COLO668 (cell line): Measurements from ENCODE around the gene SFT2D2.
"Not testable (repeated sequence)": the region's sequence is repeated elsewhere in the genome, so short reads cannot be mapped to it uniquely, and the experiment has no call there.

Experiments used
- DNase-seq: peaks from one replicate; lab custom pipeline; 2025; ENCODE audit not compliant: unreplicated experiment; lab: John Stamatoyannopoulos, UW

Gene SFT2D2

DNA sequence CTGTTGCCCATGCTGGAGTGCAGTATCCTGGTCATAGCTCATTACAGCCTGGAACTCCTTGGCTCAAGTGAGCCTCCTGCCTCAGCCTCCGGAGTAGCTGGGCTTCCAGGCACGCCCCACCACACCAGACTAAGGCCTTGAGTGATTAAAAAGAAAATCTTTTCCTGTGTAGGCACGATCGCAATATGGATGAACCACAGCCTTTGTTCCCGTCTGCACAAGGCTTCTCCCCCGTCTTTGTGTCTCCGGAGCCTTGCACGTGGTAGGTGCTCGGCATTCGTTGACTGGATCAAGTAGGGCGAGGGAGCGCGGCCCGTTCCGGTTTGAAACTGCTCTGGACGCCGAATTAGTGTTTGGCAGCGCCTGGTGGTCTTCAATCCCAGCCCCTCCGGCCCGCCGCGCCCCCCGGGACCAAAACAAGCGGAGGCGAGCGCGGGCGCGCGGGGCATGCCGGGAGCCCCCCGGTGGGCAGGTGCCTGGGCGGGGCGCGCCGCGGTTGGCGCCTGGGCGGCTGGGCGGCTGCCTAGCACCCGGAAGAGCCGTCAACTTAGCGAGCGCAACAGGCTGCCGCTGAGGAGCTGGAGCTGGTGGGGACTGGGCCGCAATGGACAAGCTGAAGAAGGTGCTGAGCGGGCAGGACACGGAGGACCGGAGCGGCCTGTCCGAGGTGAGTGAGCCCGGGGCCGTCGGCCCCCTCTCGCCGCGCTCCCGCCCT, at the start of gene SFT2D2:
Gene SFT2D2, plus strand, starts transcription at position 529 of the 715 bp plus-strand sequence. Its CDS starts 76 bp downstream, at position 605.
- peak; percentile 93 for DNase-seq

DNA sequence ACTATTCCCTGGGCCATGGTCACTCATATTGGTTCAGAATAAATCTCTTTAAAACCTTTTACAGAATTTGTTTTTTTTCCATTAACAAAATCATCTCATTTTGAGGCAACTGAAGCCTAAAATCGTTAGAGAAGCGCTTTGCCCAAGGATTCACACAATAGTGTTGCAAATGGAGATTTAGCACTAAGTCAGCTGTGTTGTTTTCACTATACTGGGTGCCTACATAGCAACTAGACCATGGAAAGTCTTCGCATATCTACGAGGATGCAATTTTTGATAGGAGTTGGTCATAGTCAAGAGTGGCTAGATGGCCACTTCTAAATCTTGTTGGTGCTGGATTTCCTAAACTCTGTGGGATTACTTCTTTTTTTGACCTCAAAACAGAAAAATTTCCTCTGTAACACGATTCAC, 47.6 kb upstream of the SFT2D2 start:
- DNase-seq = no peak

DNA sequence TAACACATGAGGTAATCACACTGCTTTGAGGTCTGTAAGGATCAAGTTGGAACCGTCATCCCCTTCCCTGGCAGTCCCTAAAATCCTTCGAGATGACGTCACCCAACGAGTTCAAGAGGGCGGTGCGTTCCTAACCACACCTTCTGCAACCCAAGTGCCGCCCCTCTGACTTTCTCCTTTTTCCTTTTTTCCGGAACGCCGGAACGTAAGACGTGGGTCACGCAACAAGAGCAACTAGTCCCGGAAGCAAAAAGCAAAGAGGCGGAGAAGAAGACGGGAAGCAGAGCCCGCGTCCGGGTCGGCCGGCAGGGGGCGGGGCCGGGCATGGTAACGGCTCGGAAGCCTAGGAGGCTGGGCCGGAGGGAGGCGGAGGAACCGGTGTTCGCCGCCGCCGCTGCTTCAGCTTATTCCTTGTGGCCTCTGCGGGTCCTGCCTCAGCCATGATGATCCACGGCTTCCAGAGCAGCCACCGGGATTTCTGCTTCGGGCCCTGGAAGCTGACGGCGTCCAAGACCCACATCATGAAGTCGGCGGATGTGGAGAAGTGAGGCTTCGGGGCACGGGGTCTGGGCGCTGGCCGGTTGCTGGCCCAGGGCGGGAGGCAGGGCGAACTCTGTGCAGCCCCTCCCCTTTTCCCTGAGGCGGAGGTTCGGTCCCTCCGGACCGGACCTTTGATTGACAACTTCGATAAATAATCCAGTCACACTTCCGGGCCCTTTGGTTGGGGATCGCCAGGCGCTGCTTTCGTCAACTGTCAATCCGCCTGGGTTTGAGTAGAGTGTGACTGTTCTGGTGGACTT, 47.0 kb upstream of the SFT2D2 start, which contains the start of gene TIPRL:
Gene TIPRL, plus strand, starts transcription at position 325 of the 800 bp plus-strand sequence. Its CDS starts 116 bp downstream, at position 441.
- DNase-seq = peak; percentile 97

DNA sequence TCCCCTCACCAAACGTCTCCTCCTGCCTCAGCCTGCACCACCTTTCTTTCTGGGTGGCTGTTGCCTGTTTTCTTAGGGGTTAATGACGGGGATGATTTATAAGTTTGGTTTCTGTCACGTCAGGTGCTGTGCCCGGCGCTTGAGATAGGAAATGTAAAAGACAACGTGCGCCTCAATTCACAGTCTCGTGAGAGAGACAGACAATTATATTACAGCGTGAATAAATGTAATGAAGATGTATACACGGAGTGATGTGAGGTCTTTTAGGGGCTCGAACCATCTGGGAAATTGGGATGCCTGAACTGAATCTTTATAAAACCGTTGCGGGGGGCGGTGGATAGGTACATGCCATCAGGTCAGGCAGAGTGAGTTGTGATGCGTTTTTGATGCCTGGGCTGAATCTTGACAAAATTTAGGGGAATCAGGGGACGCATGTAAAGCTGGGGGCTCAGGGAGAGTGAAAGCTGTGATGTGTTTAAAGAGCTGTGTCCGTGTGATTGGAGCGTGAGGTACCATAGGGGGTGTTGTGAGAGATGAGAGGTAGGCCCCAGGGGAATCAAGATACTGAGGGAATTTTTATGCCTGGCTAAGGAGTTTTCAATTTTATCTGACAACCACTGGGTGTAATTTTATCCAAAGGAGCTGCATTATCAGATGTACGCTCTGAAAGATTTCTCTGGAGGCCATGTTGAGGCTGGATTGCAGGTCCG, 46.2 kb upstream of the SFT2D2 start:
- DNase-seq = peak; percentile 44

DNA sequence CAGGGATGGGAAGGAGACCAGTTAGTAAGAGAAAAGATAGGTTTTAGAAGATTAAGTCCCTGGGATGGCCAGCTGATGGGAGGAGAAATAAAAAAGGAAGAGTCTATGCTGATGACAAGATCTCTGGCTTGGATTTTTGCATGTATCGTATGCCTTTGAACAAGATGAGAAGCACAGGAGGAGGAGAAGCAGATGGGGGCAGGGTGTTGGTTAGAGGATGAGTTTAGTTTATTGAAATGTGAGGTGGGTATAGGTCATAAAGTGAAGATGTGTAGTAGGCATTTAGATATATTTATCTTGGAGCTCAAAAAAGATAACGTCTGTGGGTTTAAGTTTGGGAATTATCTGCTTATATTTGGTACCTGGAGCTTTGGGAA, 45.7 kb upstream of the SFT2D2 start:
- DNase-seq = no peak

DNA sequence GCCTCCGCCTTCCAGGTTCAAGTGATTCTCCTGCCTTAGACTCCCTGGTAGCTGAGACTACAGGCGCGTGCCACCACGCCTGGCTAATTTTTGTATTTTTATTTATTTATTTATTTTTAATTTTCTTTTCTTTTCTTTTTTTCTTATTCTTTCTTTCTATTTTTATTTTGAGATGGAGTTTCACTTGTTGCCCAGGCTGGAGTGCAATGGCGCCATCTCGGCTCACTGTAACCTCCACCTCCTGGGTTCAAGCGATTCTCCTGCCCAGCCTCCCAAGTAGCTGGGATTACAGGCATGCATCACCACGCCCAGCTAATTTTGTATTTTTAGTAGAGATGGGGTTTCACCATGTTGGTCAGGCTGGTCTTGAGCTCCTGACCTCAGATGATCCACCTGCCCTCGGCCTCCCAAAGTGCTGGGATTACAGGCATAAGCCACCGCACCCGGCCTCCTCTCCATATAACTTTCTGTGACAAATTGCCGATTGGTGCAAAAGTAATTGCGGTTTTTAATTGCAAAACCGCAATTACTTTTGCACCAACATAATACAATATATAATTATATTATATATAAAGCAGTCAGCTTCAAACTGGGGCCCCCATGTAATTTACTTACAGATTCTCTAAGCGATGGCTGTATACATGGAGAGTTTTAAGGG, 44.6 kb upstream of the SFT2D2 start:
- DNase-seq = not testable (repeated sequence)

DNA sequence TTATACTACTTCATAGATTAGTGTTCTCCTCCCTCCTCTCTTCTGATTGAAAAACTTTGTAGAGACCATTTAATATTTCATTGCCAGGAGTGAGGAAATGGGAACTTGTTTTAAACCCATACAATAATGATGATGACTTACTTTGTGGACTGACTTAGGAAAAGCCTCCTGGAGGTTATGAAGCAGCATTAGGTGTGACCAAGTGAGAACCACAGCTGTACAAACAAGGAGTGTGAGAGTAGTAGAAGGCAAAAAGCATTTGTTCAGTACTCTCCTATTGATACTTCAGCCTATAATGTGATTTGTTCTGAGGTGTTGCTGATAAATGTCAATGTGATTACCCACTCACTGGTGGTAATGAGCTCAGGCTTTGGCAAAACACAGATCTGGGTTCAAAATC, 38.6 kb upstream of the SFT2D2 start:
- peak; percentile 24 for DNase-seq

DNA sequence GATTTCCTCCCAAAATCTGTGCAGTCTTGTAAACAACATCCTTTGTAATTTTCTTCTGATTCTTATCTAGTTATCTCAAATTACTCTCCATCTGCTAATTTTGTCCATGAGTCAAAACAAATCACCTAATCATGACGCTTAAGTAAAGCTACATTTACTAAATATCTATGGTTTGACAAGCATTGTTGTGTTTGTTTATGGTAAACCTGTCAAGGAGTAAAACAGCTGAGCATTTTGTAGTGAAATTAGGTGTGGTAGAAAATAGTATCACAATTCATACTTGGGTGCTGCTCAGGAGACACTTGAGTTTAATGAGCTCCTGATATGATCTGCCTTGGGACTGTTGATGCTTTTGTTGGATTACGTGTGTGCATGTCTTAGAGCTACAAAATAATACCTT, 35.4 kb upstream of the SFT2D2 start:
- DNase-seq = no peak

DNA sequence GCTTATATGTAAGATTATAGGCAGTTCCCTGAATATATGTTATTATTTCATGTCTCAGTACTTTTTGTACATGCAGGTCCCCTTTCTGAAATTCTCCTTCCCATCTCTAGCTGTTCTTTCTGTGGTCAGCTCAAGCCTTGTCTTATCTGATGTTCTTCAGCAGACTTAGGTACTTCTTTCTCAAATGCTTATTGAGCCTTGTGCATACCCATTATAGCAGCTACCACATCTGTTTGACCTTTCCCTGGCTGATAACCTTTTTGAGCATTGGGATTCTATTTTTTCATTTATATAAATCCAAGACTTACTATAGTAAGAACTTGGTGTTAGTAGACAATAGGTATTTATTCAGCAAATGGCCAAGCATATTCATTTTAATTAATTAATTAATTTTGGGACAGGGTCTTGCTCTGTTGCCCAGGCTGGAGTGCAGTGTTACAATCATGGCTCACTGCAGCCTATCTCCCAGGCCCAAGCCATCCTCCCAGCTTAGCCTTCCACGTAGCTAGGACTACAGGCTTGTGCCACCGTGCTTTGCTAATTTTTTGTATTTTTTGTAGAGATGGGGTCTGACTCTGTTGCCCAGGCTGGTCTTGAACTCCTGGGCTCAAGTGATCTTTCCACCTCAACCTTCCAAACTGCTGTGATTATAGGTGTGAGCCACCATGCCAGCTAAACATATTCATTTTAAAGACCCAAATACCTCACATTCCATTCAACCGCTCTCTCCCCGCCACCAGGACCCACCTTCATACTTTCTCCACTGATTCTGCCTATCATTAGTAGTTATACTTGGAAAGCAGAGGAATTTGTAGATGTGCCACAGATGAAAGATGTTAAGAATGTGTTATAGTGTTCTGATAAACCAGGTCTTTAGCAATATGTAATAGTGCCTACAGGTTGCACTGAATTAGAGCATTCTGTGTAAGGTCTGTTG, 30.3 kb upstream of the SFT2D2 start:
- DNase-seq = no peak

DNA sequence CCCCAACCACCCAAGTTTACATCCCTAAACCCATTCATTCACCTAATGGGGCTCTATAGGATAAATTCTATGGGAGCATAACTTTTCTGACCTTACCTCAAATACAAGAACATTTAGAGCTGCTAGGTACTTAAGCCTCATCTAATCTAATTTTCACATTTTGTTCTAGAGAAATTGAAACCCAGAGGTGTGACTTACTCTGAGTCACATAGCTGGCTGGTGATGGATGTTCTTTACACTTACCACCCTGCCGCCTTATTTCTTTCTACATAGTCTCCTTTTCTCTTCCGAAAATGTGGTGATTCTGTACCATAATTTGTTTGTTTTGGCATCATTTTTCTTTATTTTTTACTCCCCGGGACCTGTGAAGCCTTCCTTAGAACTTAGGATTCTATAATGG, 26.7 kb upstream of the SFT2D2 start:
- no peak for DNase-seq

DNA sequence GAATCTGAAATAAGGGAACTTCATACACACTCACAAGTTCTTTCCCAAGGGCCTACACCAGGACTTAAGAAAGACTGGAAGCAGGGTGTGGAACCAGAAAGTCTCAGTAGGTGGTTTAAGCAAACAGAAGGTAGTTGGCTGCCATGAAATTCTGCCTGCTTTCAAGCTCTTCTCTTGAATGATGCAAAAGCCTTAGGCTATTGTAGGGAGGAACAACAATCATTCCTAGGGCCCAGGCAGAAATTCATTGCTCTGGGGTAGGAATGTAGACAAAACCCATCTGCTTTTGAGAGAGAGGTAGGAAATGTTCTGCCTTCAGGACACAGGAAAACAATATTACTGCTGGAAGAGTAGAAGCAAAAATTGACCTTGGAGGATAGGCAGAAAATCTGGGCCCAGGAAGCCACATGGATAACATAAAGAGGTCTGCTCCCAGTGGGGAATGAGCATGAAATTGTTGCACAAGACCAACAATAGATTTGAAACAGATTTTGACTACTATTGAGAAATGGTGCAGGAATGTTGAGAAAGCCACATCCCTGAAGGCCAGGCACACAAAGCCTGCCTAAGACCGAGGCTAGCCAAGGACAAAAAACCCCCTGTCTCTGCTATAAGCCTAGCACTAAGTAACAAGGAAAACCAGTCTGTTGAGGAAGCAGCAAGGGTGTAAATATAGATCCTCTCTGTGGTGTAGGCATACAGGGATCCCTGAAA, 22.7 kb upstream of the SFT2D2 start:
- no peak for DNase-seq

DNA sequence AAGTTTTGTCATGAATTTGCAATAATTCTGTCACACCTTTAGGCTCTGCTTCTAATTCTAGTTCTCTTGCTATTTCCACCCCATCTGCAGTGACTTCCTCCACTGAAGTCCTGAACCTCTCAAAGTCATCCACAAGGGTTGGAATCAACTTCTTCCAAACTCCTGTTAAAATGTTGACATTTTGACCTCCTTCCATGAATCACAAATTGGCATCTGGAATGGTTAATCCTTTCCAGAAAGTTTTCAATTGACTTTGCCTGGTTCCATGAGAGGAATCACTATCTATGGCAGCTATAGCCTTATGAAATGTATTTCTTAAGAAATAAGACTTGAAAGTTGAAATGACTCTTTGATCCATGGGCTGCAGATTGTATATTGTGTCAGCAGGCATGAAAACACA, 19.7 kb upstream of the SFT2D2 start:
- no peak for DNase-seq

DNA sequence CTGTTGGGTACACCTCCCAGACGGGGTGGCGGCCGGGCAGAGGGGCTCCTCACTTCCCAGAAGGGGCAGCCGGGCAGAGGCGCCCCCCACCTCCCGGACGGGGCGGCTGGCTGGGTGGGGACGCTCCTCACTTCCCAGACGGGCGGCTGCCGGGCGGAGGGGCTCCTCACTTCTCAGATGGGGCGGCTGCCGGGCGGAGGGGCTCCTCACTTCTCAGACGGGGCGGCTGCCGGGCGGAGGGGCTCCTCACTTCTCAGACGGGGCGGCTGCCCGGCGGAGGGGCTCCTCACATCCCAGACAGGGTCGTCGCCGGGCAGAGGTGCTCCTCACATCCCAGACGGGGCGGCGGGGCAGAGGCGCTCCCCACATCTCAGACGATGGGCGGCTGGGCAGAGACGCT, 18.1 kb upstream of the SFT2D2 start:
- DNase-seq = not testable (repeated sequence)

DNA sequence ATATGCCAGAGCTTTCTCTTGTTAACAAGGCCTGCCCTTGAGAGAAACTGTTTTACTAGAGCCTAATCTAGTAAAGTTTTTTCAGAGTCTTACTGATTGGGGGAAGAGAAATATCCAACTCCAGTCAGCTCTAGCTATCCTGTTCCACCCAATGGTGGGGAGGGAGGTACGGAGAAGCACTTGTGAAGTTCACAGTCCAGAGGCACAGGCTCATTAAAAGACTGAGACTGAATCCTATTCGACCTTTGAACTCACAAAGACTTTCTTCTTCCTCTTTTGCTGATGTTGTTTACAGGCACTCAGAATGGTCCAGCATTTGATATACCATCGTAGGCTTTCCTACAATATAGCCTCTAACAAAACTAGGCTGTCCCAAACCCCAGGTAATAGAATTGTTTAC, 15.5 kb upstream of the SFT2D2 start:
- no peak for DNase-seq

DNA sequence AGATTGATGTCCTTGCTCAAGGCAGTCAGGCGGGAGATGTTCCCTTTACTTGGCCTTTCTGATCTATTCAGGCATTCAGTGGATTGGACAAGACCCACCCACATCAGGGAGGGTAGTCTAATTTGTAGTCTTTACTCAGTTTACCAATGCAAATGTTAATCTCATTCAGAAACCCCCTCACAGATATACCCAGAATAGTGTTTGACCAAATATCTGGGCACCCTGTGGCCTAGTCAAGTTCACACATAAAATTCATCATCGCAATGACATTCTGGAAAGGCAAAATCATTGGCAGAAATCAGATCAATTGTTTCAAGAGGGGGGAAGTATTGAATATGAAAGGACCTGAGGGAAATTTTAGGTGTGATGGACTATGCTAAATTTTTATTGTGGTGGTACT, 12.5 kb upstream of the SFT2D2 start:
- no peak for DNase-seq

DNA sequence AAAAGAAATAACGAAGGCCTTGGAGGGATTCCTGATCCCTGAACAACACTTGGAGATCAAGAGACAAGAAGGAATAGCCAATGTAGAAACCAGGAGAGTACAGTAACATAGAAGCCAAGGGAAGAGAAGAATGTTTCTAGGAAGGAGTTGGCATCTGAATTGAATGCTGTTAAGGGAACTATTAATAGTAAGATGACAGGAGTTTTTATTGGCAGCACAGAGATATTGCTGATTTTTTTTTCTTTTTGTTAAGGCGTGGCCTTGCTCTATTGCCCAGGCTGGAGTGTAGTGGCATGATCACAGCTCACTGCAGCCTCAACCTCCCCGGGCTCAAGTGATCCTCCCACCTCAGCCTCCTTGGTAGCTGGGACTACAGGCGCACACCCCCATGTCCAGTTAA, 9.6 kb upstream of the SFT2D2 start:
- DNase-seq = no peak

DNA sequence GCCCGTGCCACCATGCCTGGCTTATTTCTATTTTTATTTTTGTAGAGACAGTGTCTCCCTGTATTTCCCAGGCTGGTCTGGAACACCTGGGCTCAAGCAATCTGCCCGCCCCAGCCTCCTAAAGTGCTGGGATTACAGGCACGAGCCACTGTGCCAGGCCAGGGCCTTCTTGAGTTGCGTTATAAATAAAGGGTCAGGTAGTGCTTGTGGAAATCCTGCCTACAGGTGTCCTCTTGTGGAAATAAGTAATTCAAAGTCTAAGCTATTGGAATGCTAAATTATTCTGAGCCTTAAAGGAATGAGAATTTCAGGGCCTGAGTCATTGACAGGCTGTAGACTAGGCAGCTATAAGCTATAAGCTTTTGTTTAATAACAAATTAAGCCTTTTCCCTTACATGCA, 8.1 kb upstream of the SFT2D2 start:
- DNase-seq = no peak

DNA sequence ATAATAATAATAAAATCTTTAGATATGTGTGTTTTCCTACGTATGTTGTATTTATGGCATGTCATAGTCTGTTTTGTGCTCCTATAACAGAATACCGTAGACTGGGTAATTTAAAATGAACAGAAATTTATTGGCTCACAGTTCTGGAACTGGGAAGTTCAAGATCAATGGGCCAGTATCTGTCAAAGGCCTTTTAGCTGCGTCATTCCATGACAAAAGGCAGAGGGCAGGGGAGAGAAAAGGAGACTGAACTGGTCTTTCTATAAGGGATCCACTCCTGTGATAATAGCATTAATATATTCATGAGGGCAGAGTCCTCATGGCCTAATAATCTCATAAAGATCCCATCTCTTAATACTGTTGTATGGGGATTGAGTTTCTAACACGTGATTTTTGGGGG, 7.1 kb upstream of the SFT2D2 start:
- DNase-seq = no peak

DNA sequence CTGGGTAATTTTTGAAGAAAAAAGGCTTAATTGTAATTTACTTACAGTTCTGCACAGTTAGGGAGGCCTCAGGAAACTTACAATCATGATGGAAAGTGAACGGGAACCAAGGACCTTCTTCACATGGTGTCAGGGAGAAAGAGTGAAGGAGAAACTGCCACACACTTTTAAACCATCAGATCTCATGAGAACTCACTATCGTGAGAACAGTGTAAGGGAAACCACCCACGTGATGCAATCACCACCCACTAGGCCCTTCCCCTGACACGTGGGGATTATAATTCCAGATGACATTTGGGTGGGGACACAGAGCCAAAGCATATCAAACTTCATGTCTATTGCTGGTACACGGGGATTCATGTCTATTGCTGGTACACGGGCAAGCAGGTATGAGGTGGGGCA, 5.3 kb upstream of the SFT2D2 start:
- DNase-seq = no peak

DNA sequence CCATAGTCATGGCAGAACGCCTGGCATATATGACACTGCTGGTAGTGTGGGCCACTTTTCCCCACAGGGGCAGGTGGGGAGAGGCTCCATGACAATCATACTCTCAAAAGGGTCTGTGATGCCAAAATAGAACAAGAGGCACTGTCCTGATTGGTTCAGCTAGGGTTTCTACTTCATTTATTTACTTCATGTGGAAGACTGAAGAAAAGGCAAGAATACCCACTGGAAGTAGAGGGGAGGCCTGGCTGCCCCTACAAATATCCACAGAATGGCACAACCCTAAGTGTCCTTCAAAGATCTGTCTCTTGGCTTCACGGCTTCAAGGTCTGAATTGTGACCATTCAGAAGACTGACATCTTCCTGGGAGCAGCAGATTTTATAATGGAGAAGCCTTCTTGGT, 4.5 kb upstream of the SFT2D2 start:
- no peak for DNase-seq
